ENCODE data around the gene NDRG4. TPM values are rescaled to one million over a fixed set of nuclear protein-coding genes. Genes with fewer than 3 reads are reported as not detected.

Gene NDRG4
- total RNA-seq, 1 donor from 2014 or later = 1.8 TPM

- H3K36me3 Mint-ChIP-seq (ENCODE audit: low read depth) = peaks cover 35% of the 10 kb centered on the region
- no peaks in the 10 kb centered on the region for H3K9me3 Mint-ChIP-seq
- POLR2A ChIA-PET = no interaction called here
- TF ChIP-seq, protein P1, sequence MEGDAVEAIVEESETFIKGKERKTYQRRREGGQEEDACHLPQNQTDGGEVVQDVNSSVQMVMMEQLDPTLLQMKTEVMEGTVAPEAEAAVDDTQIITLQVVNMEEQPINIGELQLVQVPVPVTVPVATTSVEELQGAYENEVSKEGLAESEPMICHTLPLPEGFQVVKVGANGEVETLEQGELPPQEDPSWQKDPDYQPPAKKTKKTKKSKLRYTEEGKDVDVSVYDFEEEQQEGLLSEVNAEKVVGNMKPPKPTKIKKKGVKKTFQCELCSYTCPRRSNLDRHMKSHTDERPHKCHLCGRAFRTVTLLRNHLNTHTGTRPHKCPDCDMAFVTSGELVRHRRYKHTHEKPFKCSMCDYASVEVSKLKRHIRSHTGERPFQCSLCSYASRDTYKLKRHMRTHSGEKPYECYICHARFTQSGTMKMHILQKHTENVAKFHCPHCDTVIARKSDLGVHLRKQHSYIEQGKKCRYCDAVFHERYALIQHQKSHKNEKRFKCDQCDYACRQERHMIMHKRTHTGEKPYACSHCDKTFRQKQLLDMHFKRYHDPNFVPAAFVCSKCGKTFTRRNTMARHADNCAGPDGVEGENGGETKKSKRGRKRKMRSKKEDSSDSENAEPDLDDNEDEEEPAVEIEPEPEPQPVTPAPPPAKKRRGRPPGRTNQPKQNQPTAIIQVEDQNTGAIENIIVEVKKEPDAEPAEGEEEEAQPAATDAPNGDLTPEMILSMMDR (IDR thresholded peaks at IDR 0.05) = no peak
- intact Hi-C loops (cut with micrococcal nuclease) = loop anchor here (1.0 to 10.0 kb wide), 4 partner anchors 115 to 390 kb away; partner anchors contain the start of genes CFAP20, GINS3 and GOT2
- H3K27ac Mint-ChIP-seq = peak within 1 kb of the TSS; percentile 84
- no peaks in the 10 kb centered on the region for H3K27me3 Mint-ChIP-seq
- H3K4me3 Mint-ChIP-seq = peak within 1 kb of the TSS; percentile 91
- DNase-seq (peak; percentile 81), ATAC-seq (ENCODE audit: low read depth) (peak; percentile 77)
- CTCF ChIA-PET = interaction anchor here (2.5 kb wide), 1 partner anchor 145 kb away, joined by 11 read pairs; no protein-coding TSS in a partner anchor
- peaks cover 24% of the 10 kb centered on the region for H3K4me1 Mint-ChIP-seq
These were observed 15.4 kb downstream of the NDRG4 start, which contains the start of gene SETD6 for GRCh38 chr16:58515125-58515870. TSS of gene SETD6 (plus strand) at chr16:58515517. CDS start at chr16:58515538, 21 bp downstream.

- Mint-ChIP-seq H3K4me1 (peaks cover 24% of the 10 kb centered on the region), H3K27me3 (no peaks in the 10 kb centered on the region), H3K36me3 (ENCODE audit: low read depth) (peaks cover 43% of the 10 kb centered on the region), H3K4me3 (peak overlapping the region; percentile 91), H3K27ac (peak overlapping the region; percentile 84), H3K9me3 (no peaks in the 10 kb centered on the region)
- ChIA-PET POLR2A (no interaction called here), CTCF (no interaction called here)
- DNase-seq (no peak), ATAC-seq (ENCODE audit: low read depth) (peak; percentile 70)
- TF ChIP-seq, protein P1 (IDR thresholded peaks at IDR 0.05) = no peak
- intact Hi-C loops (cut with micrococcal nuclease) = loop anchor here (1.0 to 10.0 kb wide), 4 partner anchors 114 to 391 kb away; partner anchors contain the start of genes CFAP20, GINS3 and GOT2
These were observed 16.2 kb downstream of the NDRG4 start for GRCh38 chr16:58515871-58516767.

DNA sequence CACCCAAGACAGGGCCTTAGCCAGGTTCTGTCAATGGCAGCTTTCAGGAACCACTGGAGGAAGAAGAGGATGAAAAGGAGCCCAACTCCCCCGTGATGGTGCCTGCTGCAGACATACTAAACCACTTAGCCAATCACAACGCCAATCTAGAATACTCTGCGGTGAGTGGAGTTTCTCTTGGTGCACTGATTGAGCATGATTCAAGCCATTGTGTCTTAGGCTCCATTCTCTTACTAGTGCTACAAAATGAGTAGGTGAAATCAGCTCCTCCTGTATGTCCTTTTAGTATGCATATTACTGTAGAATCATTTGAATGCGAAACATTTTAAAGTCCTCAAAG is 16.8 kb downstream of the NDRG4 start:
- no peak overlapping the region for H3K27ac Mint-ChIP-seq
- intact Hi-C loops (cut with micrococcal nuclease) = loop anchor here (5.0 to 10.0 kb wide), 2 partner anchors 216 to 392 kb away; partner anchors contain the start of genes CFAP20 and GOT2

DNA sequence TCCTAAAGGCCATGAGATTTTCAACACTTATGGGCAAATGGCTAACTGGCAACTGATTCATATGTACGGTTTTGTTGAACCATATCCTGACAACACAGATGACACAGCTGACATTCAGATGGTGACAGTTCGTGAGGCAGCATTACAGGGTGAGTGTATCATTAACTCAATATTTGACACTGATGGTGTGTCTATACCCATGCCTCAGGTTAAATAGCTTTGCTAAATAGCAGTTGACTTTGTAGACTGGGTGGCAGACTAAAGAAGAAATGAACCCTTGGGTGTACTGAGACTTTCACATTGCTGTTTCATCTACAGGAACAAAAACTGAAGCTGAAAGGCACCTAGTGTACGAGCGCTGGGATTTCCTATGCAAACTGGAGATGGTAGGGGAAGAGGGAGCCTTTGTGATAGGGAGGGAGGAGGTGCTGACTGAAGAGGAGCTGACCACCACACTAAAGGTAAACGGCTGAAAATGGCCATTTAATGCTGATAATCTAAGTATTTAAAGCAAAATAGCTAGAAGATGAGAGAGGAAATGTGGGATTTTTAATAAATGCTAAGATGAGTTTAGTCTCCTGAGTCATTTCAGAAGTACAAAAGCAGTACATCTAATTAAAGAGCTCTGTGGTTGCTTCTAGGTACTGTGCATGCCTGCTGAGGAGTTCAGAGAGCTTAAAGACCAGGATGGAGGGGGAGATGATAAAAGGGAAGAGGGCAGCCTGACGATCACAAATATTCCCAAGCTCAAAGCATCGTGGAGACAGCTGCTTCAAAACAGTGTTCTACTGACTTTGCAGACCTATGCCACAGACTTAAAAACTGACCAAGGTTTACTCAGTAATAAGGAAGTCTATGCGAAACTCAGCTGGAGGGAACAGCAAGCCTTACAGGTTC is 18.4 kb downstream of the NDRG4 start:
- no peak for DNase-seq

More for the DNA sequence above, 16.8 kb downstream of the NDRG4 start:
- H3K4me3 Mint-ChIP-seq = peak overlapping the region; percentile 25
- TF ChIP-seq, protein P1 (IDR thresholded peaks at IDR 0.05) = no peak
- H3K36me3 Mint-ChIP-seq (ENCODE audit: low read depth) = peaks cover 49% of the 10 kb centered on the region
- no peaks in the 10 kb centered on the region for H3K9me3 Mint-ChIP-seq
- POLR2A ChIA-PET = no interaction called here
- ATAC-seq (ENCODE audit: low read depth) (no peak), DNase-seq (no peak)
- H3K27me3 Mint-ChIP-seq = no peaks in the 10 kb centered on the region
- CTCF ChIA-PET = no interaction called here
- peaks cover 24% of the 10 kb centered on the region for H3K4me1 Mint-ChIP-seq

More for the DNA sequence above, 18.4 kb downstream of the NDRG4 start:
- Mint-ChIP-seq H3K27me3 (no peaks in the 10 kb centered on the region), H3K4me3 (no peak overlapping the region), H3K27ac (peak overlapping the region; percentile 50), H3K9me3 (no peaks in the 10 kb centered on the region), H3K36me3 (ENCODE audit: low read depth) (peaks cover 60% of the 10 kb centered on the region), H3K4me1 (peaks cover 22% of the 10 kb centered on the region)
- ChIA-PET POLR2A (interaction anchor here (1.7 kb wide), 1 partner anchor 111 kb away, joined by 7 read pairs; the partner anchor contains the start of gene CNOT1), CTCF (interaction anchor here (0.9 to 1.3 kb wide), 2 partner anchors 25 to 182 kb away, joined by 3 to 4 read pairs; no protein-coding TSS in a partner anchor)
- TF ChIP-seq, protein P1 (IDR thresholded peaks at IDR 0.05) = no peak
- intact Hi-C loops (cut with micrococcal nuclease) = loop anchor here (5.0 to 10.0 kb wide), 2 partner anchors 214 to 394 kb away; partner anchors contain the start of genes CFAP20 and GOT2
- ATAC-seq (ENCODE audit: low read depth) = no peak
